Bronchial epithelial cell (primary cell): ENCODE data around the gene NOS1AP. TPM values are rescaled to one million over a fixed set of nuclear protein-coding genes. Genes with fewer than 3 reads are reported as not detected.

Experiments used
- DNase-seq: peaks from one replicate; pipeline ENCODE4 v3.0.0-alpha.2; 2010; ENCODE audit warnings: low read depth
- FAIRE-seq: peaks from 2 replicates; lab custom pipeline; 2011; peaks lifted over from hg19 to GRCh38; lab: Jason Lieb, UNC
- H3K27me3 ChIP-seq: 2 replicates; pipeline ENCODE4 v1.5.1; 2011; ENCODE audit warnings: low read length; ENCODE audit not compliant: control insufficient read depth, insufficient read depth
- H3K36me3 ChIP-seq: 2 replicates; pipeline ENCODE4 v1.5.1; 2011; ENCODE audit warnings: low read length; ENCODE audit not compliant: control insufficient read depth, insufficient read depth
- H3K4me3 ChIP-seq: 2 replicates; pipeline ENCODE4 v1.5.1; 2011; ENCODE audit warnings: mild to moderate bottlenecking, low read depth, low read length, control low read depth
- CTCF ChIP-seq: IDR thresholded peaks from 2 replicates; pipeline ENCODE4 v1.5.1; 2011; ENCODE audit warnings: mild to moderate bottlenecking, moderate library complexity, low read length, control low read depth, inconsistent platforms; ENCODE audit not compliant: insufficient read depth, severe bottlenecking
- total RNA-seq: library from RNA; depleted of rRNA; stranded (reverse); fragments of >200 nt; gene quantifications from 2 replicates; pipeline ENCODE4 v1.2.1, GENCODE V29; 2014

NOS1AP gene
- total RNA-seq, 1 donor from 2014 or later: 1.3 TPM

GRCh38 chr1:162390396-162391185, 321.1 kb downstream of the NOS1AP start:
- no peaks in the 10 kb centered on the region for H3K36me3 ChIP-seq
- peaks cover under 1% of the 10 kb centered on the region for H3K27me3 ChIP-seq
- no peak overlapping the region for H3K4me3 ChIP-seq
- FAIRE-seq (peak; percentile 77), DNase-seq (no peak)
- TF ChIP-seq CTCF: no peak

- peak; percentile 69 for TF ChIP-seq CTCF
- no peak overlapping the region for H3K4me3 ChIP-seq
- FAIRE-seq: no peak
- H3K36me3 ChIP-seq: no peaks in the 10 kb centered on the region
- DNase-seq: peak; percentile 53
- H3K27me3 ChIP-seq: peaks cover 3% of the 10 kb centered on the region
Measured at GRCh38 chr1:162391790-162392563, 322.5 kb downstream of the NOS1AP start.

- no peak for TF ChIP-seq CTCF
- Histone ChIP-seq H3K4me3 (no peak overlapping the region), H3K36me3 (no peaks in the 10 kb centered on the region), H3K27me3 (peaks cover 3% of the 10 kb centered on the region)
- DNase-seq (no peak), FAIRE-seq (peak; percentile 23)
Measured at GRCh38 chr1:162396201-162396906, 326.9 kb downstream of the NOS1AP start.

- FAIRE-seq (no peak), DNase-seq (no peak)
- no peak for TF ChIP-seq CTCF
- H3K36me3 ChIP-seq: no peaks in the 10 kb centered on the region
- H3K4me3 ChIP-seq: no peak overlapping the region
- peaks cover 3% of the 10 kb centered on the region for H3K27me3 ChIP-seq
Measured at GRCh38 chr1:162397039-162397448, 327.6 kb downstream of the NOS1AP start.

GRCh38 chr1:162397943-162398560, 328.6 kb downstream of the NOS1AP start:
- no peak for TF ChIP-seq CTCF
- H3K27me3 ChIP-seq: peaks cover 3% of the 10 kb centered on the region
- no peak overlapping the region for H3K4me3 ChIP-seq
- FAIRE-seq (no peak), DNase-seq (no peak)
- H3K36me3 ChIP-seq: no peaks in the 10 kb centered on the region
